AG04450 (cell line): ENCODE data around the gene ETV1. TPM values are rescaled to one million over a fixed set of nuclear protein-coding genes. Genes with fewer than 3 reads are reported as not detected.

Experiments used
- CTCF ChIA-PET: fragments of 300-600, 350-600 bp; formaldehyde crosslinking; extraction: SDS; loops from one replicate; lab custom pipeline; 2022; ENCODE audit warnings: antibody characterized with exemption, inconsistent platforms; lab: Charles Lee
- POLR2A ChIA-PET: fragments of 350-600 bp; formaldehyde crosslinking; extraction: SDS; loops from one replicate; lab custom pipeline; 2021; ENCODE audit warnings: antibody characterized with exemption, inconsistent platforms; lab: Yijun Ruan, JAX
- DNase-seq: peaks from one replicate; pipeline ENCODE4 v3.0.0-alpha.2; 2011; ENCODE audit warnings: low read depth, low spot score
- H3K27ac ChIP-seq: one replicate; pipeline ENCODE4 v1.5.1; 2012; ENCODE audit warnings: low read depth, low read length, control low read depth
- H3K27me3 ChIP-seq: one replicate; pipeline ENCODE4 v1.6.0; 2012; ENCODE audit warnings: low read length; ENCODE audit not compliant: control insufficient read depth, insufficient read depth
- H3K4me3 ChIP-seq: 2 replicates; pipeline ENCODE4 v1.5.1; 2011; ENCODE audit warnings: mild to moderate bottlenecking, low read depth, low read length, control low read depth
- H3K9me3 ChIP-seq: 2 replicates; pipeline ENCODE4 v1.5.1; 2012; ENCODE audit warnings: low read length; ENCODE audit not compliant: control insufficient read depth, insufficient read depth
- CTCF ChIP-seq: IDR thresholded peaks from 2 replicates; pipeline ENCODE4 v1.5.1; 2011; ENCODE audit warnings: low read depth, low read length, control low read depth, inconsistent platforms
- polyA plus RNA-seq: library from polyadenylated mRNA; depleted of rRNA; stranded (reverse); fragments of >200 nt; gene quantifications from 2 replicates; pipeline ENCODE4 v1.2.3, GENCODE V29; 2011

ETV1 gene
- polyA plus RNA-seq, 1 experiment, result 14.9 TPM

GRCh38 chr7:13976594-13976993 lies 12.9 kb downstream of the ETV1 start:
- H3K27ac ChIP-seq, result no peak overlapping the region
- no peaks in the 10 kb centered on the region for H3K9me3 ChIP-seq
- H3K27me3 ChIP-seq, result no peaks in the 10 kb centered on the region
- no peak for TF ChIP-seq CTCF
- CTCF ChIA-PET, result no interaction called here
- DNase-seq, result no peak
- no peak overlapping the region for H3K4me3 ChIP-seq
- POLR2A ChIA-PET, result no interaction called here

- no peak overlapping the region for H3K27ac ChIP-seq
- DNase-seq, result no peak
- CTCF ChIA-PET, result interaction anchor here (0.6 kb wide), 1 partner anchor 27 kb away, joined by 3 read pairs; no protein-coding TSS in a partner anchor
- H3K4me3 ChIP-seq, result no peak overlapping the region
- no peaks in the 10 kb centered on the region for H3K27me3 ChIP-seq
- no peaks in the 10 kb centered on the region for H3K9me3 ChIP-seq
- POLR2A ChIA-PET, result interaction anchor here (0.7 kb wide), 1 partner anchor 1262 kb away, joined by 3 read pairs; no protein-coding TSS in a partner anchor
- no peak for TF ChIP-seq CTCF
Measured at GRCh38 chr7:13965077-13965476, 24.4 kb downstream of the ETV1 start.

- no peak overlapping the region for H3K27ac ChIP-seq
- TF ChIP-seq CTCF, result no peak
- H3K9me3 ChIP-seq, result no peaks in the 10 kb centered on the region
- ChIA-PET CTCF (interaction anchor here (1.1 kb wide), 1 partner anchor 222 kb away, joined by 3 read pairs; no protein-coding TSS in a partner anchor), POLR2A (interaction anchor here (0.6 kb wide), 1 partner anchor 18 kb away, joined by 3 read pairs; no protein-coding TSS in a partner anchor)
- no peaks in the 10 kb centered on the region for H3K27me3 ChIP-seq
- no peak overlapping the region for H3K4me3 ChIP-seq
- no peak for DNase-seq
Measured at GRCh38 chr7:13963925-13964324, 25.5 kb downstream of the ETV1 start.

GRCh38 chr7:13955494-13955893 lies 34.0 kb downstream of the ETV1 start:
- ChIA-PET CTCF (no interaction called here), POLR2A (no interaction called here)
- Histone ChIP-seq H3K9me3 (no peaks in the 10 kb centered on the region), H3K27me3 (no peaks in the 10 kb centered on the region), H3K27ac (no peak overlapping the region), H3K4me3 (no peak overlapping the region)
- no peak for TF ChIP-seq CTCF
- DNase-seq, result no peak

- H3K4me3 ChIP-seq, result no peak overlapping the region
- H3K27me3 ChIP-seq, result no peaks in the 10 kb centered on the region
- no peaks in the 10 kb centered on the region for H3K9me3 ChIP-seq
- ChIA-PET POLR2A (no interaction called here), CTCF (interaction anchor here (1.1 kb wide), 1 partner anchor 428 kb away, joined by 3 read pairs; no protein-coding TSS in a partner anchor)
- no peak for DNase-seq
- no peak overlapping the region for H3K27ac ChIP-seq
- no peak for TF ChIP-seq CTCF
Measured at GRCh38 chr7:13953368-13953767, 36.1 kb downstream of the ETV1 start.
